Tibial artery (tissue), 4 donors: Measurements from ENCODE around the gene TMEM222.

Experiments used
- DNase-seq, 2 donors: peaks; one replicate each; pipeline ENCODE4 v3.0.0-alpha.2; 2019
- H3K27ac ChIP-seq, 2 donors: fragments of 200-600 bp; sonication (generic) in 1 of 2; 1 replicate in 1 of 2; 2 replicates in 1 of 2; pipeline ENCODE4 v1.5.1; 2018 to 2019; ENCODE audit warnings: mild to moderate bottlenecking in 1 of 2
- H3K27me3 ChIP-seq, 2 donors: fragments of 200-600 bp; sonication (generic) in 1 of 2; one replicate each; pipeline versions ENCODE4 v1.5.1 to v1.6.0; 2016 to 2019
- H3K36me3 ChIP-seq, 3 donors: fragments of 200-600 bp; sonication (generic) in 2 of 3; one replicate each; pipeline ENCODE4 v1.5.1; 2016 to 2019; ENCODE audit warnings: mild to moderate bottlenecking in 2 of 3
- H3K4me1 ChIP-seq, 4 donors: fragments of 200-600 bp; sonication (generic) in 2 of 4; 1 replicate in 3 of 4; 2 replicates in 1 of 4; pipeline ENCODE4 v1.5.1; 2016 to 2019
- H3K4me3 ChIP-seq, 2 donors: fragments of 200-600 bp; sonication (generic) in 1 of 2; 1 replicate in 1 of 2; 2 replicates in 1 of 2; pipeline ENCODE4 v1.5.1; 2018 to 2019; ENCODE audit warnings: mild to moderate bottlenecking in 2 of 2
- H3K9me3 ChIP-seq, 3 donors: fragments of 200-600 bp; sonication (generic) in 1 of 3; one replicate each; pipeline ENCODE4 v1.5.1; 2016 to 2019
- CTCF ChIP-seq, 2 experiments: fragments of 200-600 bp in 1 of 2; fragments of 450-650 bp in 1 of 2; IDR thresholded peaks; one replicate each; pipeline ENCODE4 v1.5.1; 2017 to 2019; ENCODE audit warnings: antibody characterized with exemption in 2 of 2, mild to moderate bottlenecking in 1 of 2, moderate library complexity in 1 of 2
- intact Hi-C: fragments of 100-400 bp; cut with DNase I; formaldehyde crosslinking; loops from one replicate; pipeline ENCODE4 v1.15.0; 2023; ENCODE audit warnings: low total_unique reads

Gene TMEM222

GRCh38 chr1:27360159-27361043, 38.4 kb downstream of the TMEM222 start:
- H3K27ac ChIP-seq: no peak overlapping the region
- TF ChIP-seq CTCF (IDR thresholded peaks at IDR 0.05): no peak
- peaks cover 72 to 96% (median 87%) of the 10 kb centered on the region in 3 donors for H3K36me3 ChIP-seq
- intact Hi-C loops: no loop called here
- peaks cover 0 to 27% (median 20%) of the 10 kb centered on the region in 4 donors for H3K4me1 ChIP-seq
- no peaks in the 10 kb centered on the region for H3K27me3 ChIP-seq
- H3K4me3 ChIP-seq: no peak overlapping the region
- DNase-seq: no peak
- H3K9me3 ChIP-seq: no peaks in the 10 kb centered on the region

GRCh38 chr1:27361044-27361402, 39.1 kb downstream of the TMEM222 start:
- no peak overlapping the region for H3K27ac ChIP-seq
- no peak overlapping the region for H3K4me3 ChIP-seq
- H3K36me3 ChIP-seq: peaks cover 65 to 89% (median 81%) of the 10 kb centered on the region in 3 donors
- H3K9me3 ChIP-seq: no peaks in the 10 kb centered on the region
- H3K27me3 ChIP-seq: no peaks in the 10 kb centered on the region
- intact Hi-C loops: no loop called here
- peaks cover 0 to 27% (median 20%) of the 10 kb centered on the region in 4 donors for H3K4me1 ChIP-seq
- DNase-seq: no peak
- TF ChIP-seq CTCF (IDR thresholded peaks at IDR 0.05): no peak

- H3K36me3 ChIP-seq: peaks cover 62 to 84% (median 75%) of the 10 kb centered on the region in 3 donors
- intact Hi-C loops: no loop called here
- TF ChIP-seq CTCF (IDR thresholded peaks at IDR 0.05): no peak
- no peak overlapping the region for H3K27ac ChIP-seq
- no peak overlapping the region for H3K4me3 ChIP-seq
- no peak for DNase-seq
- H3K4me1 ChIP-seq: peaks cover 0 to 27% (median 20%) of the 10 kb centered on the region in 4 donors
- no peaks in the 10 kb centered on the region for H3K9me3 ChIP-seq
- no peaks in the 10 kb centered on the region for H3K27me3 ChIP-seq
Observed at GRCh38 chr1:27361553-27361952, 39.6 kb downstream of the TMEM222 start.

- peaks cover 0 to 41% (median 29%) of the 10 kb centered on the region in 4 donors for H3K4me1 ChIP-seq
Observed at GRCh38 chr1:27363766-27364695, 42.1 kb downstream of the TMEM222 start.

More at GRCh38 chr1:27363766-27364695, 42.1 kb downstream of the TMEM222 start:
- H3K27me3 ChIP-seq: no peaks in the 10 kb centered on the region
- H3K36me3 ChIP-seq: peaks cover 46 to 59% (median 52%) of the 10 kb centered on the region in 3 donors
- DNase-seq: no peak
- intact Hi-C loops: no loop called here
- no peak for TF ChIP-seq CTCF (IDR thresholded peaks at IDR 0.05)
- H3K27ac ChIP-seq: peak overlapping the region in 1 of 2 donors; percentile 99
- peak overlapping the region in 1 of 2 donors; percentile 91 for H3K4me3 ChIP-seq
- no peaks in the 10 kb centered on the region for H3K9me3 ChIP-seq
